ENCODE data around the gene ARAP1. TPM values are rescaled to one million over a fixed set of nuclear protein-coding genes. Genes with fewer than 3 reads are reported as not detected.

The ARAP1 gene
- total RNA-seq, 4 donors from 2014 or later, result 18.3 to 52.0 (median 26.0) TPM

DNA sequence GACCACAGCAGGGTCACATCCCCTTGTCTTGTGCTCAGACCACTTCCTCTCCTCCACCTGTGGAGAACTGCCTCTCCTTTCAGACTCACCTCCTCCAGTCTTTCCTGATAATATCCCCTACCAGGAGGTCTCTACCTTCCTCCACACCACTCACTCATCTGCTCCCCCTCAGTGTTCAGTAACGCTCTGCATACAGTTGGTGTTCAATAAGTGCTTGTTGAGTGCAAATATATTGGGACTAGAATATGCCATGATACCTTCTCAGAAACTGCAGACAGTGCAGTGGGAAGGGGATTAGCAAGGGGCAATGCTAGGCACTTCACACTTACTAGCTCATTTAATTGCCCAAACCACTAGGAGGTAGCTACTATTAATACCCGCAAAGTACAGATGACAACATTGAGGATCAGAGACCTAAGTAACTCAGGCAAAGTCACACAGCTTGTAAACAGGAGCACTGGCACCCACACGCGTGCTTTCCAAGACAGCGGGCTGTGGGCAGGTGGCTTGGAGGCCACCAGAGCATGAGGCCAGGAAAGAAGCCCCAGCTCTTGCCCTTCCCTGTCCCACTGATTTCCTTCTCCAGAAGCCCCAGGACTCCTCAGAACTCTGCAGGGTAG is 69.9 kb downstream of the ARAP1 start:
- in situ Hi-C loops (cut with MboI; ENCODE audit: low sequenced_read_pairs in 4 of 4) (no loop called here), intact Hi-C loops (cut with DNase I; ENCODE audit: low total_unique reads) (loop anchor here (2.0 kb wide), 1 partner anchor 98 kb away; no protein-coding TSS in a partner anchor)
- H3K4me1 ChIP-seq, result no peaks in the 10 kb centered on the region

DNA sequence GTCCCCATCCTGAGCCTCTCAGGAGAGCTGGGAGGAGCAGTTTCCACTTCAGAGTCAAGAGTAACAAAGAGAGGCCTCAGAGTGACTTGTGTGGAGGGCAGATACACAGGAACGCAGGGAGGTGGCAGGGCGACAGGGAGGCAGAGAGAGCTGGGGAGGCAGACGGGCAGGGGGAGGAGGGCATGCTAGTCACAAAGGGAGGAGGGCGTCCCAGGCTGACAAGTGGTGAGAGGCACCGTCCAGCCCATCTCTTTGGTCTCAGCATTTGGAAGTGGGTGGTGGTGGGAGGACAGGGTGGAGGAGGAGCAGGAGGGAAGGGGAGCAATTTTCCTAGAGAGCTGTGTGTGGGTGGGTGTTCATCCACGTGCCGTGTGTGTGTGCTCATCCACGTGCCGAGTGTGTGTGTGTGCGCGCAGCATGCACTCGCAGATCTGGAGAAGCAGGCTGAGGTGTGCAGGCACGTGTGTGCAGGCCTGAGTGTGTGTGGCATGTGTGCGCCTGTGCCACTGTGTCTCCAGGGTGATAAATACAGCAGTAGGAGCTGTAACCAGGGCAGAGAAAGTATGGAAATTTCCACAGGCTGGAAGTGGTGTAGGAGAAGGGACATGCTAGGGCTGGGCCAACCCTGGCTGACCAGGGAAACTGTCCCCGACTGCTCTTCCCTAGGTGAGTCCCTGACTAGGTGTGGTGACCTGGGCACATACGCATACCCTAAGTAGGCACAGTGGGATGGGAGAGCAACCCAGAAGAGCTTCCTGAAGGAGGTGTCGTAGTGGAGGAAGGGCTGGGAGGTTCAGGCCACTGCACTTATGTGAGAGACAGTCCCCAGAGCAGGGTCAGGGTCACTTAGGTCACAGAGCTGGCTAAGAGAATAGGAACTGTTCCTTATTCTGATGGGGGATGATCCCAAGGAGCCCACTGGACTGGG is 70.7 kb downstream of the ARAP1 start:
- H3K9me3 ChIP-seq, result no peaks in the 10 kb centered on the region
- H3K27ac ChIP-seq, result no peak overlapping the region
- intact Hi-C loops (cut with DNase I; ENCODE audit: low total_unique reads) (loop anchor here (2.0 kb wide), 1 partner anchor 97 kb away; no protein-coding TSS in a partner anchor), in situ Hi-C loops (cut with MboI; ENCODE audit: low sequenced_read_pairs in 4 of 4) (no loop called here)
- H3K27me3 ChIP-seq, result peaks cover 30 to 32% (median 32%) of the 10 kb centered on the region in 3 donors
- DNase-seq (no peak), ATAC-seq (no peak)
- no peaks in the 10 kb centered on the region for H3K36me3 ChIP-seq
- H3K4me3 ChIP-seq, result no peak overlapping the region
- TF ChIP-seq, protein P1, sequence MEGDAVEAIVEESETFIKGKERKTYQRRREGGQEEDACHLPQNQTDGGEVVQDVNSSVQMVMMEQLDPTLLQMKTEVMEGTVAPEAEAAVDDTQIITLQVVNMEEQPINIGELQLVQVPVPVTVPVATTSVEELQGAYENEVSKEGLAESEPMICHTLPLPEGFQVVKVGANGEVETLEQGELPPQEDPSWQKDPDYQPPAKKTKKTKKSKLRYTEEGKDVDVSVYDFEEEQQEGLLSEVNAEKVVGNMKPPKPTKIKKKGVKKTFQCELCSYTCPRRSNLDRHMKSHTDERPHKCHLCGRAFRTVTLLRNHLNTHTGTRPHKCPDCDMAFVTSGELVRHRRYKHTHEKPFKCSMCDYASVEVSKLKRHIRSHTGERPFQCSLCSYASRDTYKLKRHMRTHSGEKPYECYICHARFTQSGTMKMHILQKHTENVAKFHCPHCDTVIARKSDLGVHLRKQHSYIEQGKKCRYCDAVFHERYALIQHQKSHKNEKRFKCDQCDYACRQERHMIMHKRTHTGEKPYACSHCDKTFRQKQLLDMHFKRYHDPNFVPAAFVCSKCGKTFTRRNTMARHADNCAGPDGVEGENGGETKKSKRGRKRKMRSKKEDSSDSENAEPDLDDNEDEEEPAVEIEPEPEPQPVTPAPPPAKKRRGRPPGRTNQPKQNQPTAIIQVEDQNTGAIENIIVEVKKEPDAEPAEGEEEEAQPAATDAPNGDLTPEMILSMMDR (IDR thresholded peaks at IDR 0.05 in 4 of 5, conservative IDR thresholded peaks at IDR 0.05 in 1 of 5), result no peak
- no peak for TF ChIP-seq POLR2A (IDR thresholded peaks at IDR 0.05)
- H3K4me1 ChIP-seq, result no peaks in the 10 kb centered on the region

More for the DNA sequence above, 69.9 kb downstream of the ARAP1 start:
- H3K27ac ChIP-seq, result no peak overlapping the region
- H3K27me3 ChIP-seq, result peaks cover 21 to 24% (median 23%) of the 10 kb centered on the region in 3 donors
- H3K9me3 ChIP-seq, result no peaks in the 10 kb centered on the region
- DNase-seq (no peak), ATAC-seq (no peak)
- TF ChIP-seq, protein P1 (IDR thresholded peaks at IDR 0.05 in 4 of 5, conservative IDR thresholded peaks at IDR 0.05 in 1 of 5), result no peak
- TF ChIP-seq POLR2A (IDR thresholded peaks at IDR 0.05), result no peak
- H3K4me3 ChIP-seq, result no peak overlapping the region
- peaks cover 0 to 3% of the 10 kb centered on the region in 2 donors for H3K36me3 ChIP-seq

DNA sequence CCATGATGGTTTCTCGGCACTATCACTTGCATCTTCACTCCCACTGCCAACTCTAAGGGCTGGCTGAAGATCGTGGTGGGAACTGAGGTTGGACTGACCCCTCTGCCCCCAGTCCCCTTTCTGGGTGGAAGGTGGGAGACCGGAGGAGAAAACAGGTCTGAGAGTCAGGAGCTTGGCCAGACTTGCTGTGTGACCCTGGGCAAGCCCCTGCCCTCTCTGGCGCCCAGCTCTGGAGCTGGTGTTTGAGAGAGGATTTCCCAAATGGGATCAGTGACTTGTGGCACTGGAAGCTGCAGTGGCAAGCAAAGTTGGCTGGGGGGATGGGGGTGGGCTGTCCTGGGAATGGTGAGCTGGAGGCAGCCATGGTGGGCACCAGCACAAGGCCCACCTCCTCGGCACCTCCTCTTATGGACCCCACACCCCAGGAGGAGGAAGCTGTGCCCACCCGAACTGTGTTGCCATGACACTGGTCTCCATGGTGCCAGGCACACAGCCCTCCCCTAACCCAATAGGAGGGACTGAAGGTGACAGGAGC is 71.5 kb downstream of the ARAP1 start:
- intact Hi-C loops (cut with DNase I; ENCODE audit: low total_unique reads) (no loop called here), in situ Hi-C loops (cut with MboI; ENCODE audit: low sequenced_read_pairs in 4 of 4) (no loop called here)
- Histone ChIP-seq H3K27me3 (peaks cover 37 to 38% (median 38%) of the 10 kb centered on the region in 3 donors), H3K36me3 (no peaks in the 10 kb centered on the region), H3K27ac (no peak overlapping the region), H3K9me3 (no peaks in the 10 kb centered on the region), H3K4me3 (no peak overlapping the region), H3K4me1 (no peaks in the 10 kb centered on the region)
- no peak for DNase-seq
- TF ChIP-seq, protein P1 (IDR thresholded peaks at IDR 0.05 in 4 of 5, conservative IDR thresholded peaks at IDR 0.05 in 1 of 5), result no peak
- TF ChIP-seq POLR2A (IDR thresholded peaks at IDR 0.05), result no peak
- no peak for ATAC-seq

DNA sequence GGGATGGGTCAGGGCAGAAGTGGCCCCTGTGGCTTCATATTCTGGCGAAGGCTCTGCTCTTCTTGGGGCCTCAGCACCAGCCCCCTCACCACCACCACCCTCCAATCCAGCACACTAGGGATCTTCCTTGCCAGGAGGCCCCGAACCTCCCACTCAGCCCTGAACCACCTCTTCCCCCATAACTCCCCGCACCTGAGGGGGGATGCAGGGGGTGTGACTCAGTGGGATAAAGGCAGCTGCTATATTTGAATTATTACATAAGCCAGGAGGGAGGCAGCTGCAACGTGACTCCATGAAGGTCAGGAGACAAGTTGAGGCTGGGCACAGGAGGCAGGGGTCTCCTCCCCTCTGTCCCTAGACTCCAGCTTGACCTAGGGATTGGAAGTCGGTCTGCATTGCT is 72.3 kb downstream of the ARAP1 start:
- TF ChIP-seq, protein P1 (IDR thresholded peaks at IDR 0.05 in 4 of 5, conservative IDR thresholded peaks at IDR 0.05 in 1 of 5), result no peak
- no peak for TF ChIP-seq POLR2A (IDR thresholded peaks at IDR 0.05)
- H3K27ac ChIP-seq, result no peak overlapping the region
- no peaks in the 10 kb centered on the region for H3K4me1 ChIP-seq
- H3K9me3 ChIP-seq, result no peaks in the 10 kb centered on the region
- no peak for ATAC-seq
- no peak for DNase-seq
- no peaks in the 10 kb centered on the region for H3K36me3 ChIP-seq
- intact Hi-C loops (cut with DNase I; ENCODE audit: low total_unique reads), result no loop called here
- no peak overlapping the region for H3K4me3 ChIP-seq
- peaks cover 45 to 46% (median 46%) of the 10 kb centered on the region in 3 donors for H3K27me3 ChIP-seq
- in situ Hi-C loops (cut with MboI; ENCODE audit: low sequenced_read_pairs in 4 of 4), result loop anchor here in 1 of 4 donors (10.0 kb wide), 1 partner anchor 205 kb away; no protein-coding TSS in a partner anchor

Data from gastrocnemius medialis (tissue), 4 donors.